WTC11 (cell line): Measurements from ENCODE around the gene HTR4. TPM values are rescaled to one million over a fixed set of nuclear protein-coding genes. Genes with fewer than 3 reads are reported as not detected.

Source experiments
- ATAC-seq: fragments of 200-7000 bp; cut with Tn5 transposase; 2 replicates; pipeline ENCODE4 v1.10.0; 2021; ENCODE audit warnings: mild to moderate bottlenecking, moderate library complexity
- CTCF ChIA-PET: fragments of 300-600 bp; sonication (Branson Sonifier 250); formaldehyde crosslinking; loops from one replicate; lab custom pipeline; 2021; ENCODE audit warnings: antibody characterized with exemption; lab: Charles Lee
- POLR2A ChIA-PET: fragments of 350-600 bp; sonication (Branson Sonifier 250); formaldehyde crosslinking; loops from one replicate; lab custom pipeline; 2021; ENCODE audit warnings: antibody characterized with exemption; lab: Charles Lee
- DNase-seq: peaks from one replicate; pipeline ENCODE4 v3.0.0; 2021; ENCODE audit warnings: low spot score
- H3K27ac Mint-ChIP-seq: 2 replicates; pipeline ENCODE4 v1.8.0; 2021; ENCODE audit warnings: mixed read lengths
- H3K27me3 Mint-ChIP-seq: 2 replicates; pipeline ENCODE4 v1.8.0; 2021; ENCODE audit warnings: low read depth, mild to moderate bottlenecking, moderate library complexity, mixed read lengths
- H3K36me3 Mint-ChIP-seq: 2 replicates; pipeline ENCODE4 v1.8.0; 2021; ENCODE audit warnings: mixed read lengths
- H3K4me1 Mint-ChIP-seq: 2 replicates; pipeline ENCODE4 v1.8.0; 2022; ENCODE audit warnings: mixed read lengths
- H3K4me3 Mint-ChIP-seq: 2 replicates; pipeline ENCODE4 v1.8.0; 2021; ENCODE audit warnings: mild to moderate bottlenecking, moderate library complexity, mixed read lengths
- H3K9me3 Mint-ChIP-seq: 2 replicates; pipeline ENCODE4 v1.8.0; 2021; ENCODE audit warnings: mixed read lengths
- ESRRA ChIP-seq: sonication (generic); formaldehyde crosslinking; IDR thresholded peaks from 2 replicates; pipeline ENCODE4 v1.8.1; 2022; ENCODE audit warnings: mild to moderate bottlenecking, missing genetic modification reagents, borderline replicate concordance
- FOXK1 ChIP-seq: sonication (generic); formaldehyde crosslinking; IDR thresholded peaks from 2 replicates; pipeline ENCODE4 v1.8.0; 2022; ENCODE audit warnings: mild to moderate bottlenecking, moderate library complexity, missing genetic modification reagents
- HMGA2 ChIP-seq: fragments of 250-450 bp; sonication (Bioruptor Pico); IDR thresholded peaks from 2 replicates; pipeline ENCODE4 v1.4.0; 2021; ENCODE audit warnings: mild to moderate bottlenecking, moderate library complexity
- IRF2 ChIP-seq: sonication (generic); formaldehyde crosslinking; IDR thresholded peaks from 2 replicates; pipeline ENCODE4 v1.8.0; 2022; ENCODE audit warnings: low read depth, missing genetic modification reagents, borderline replicate concordance
- JUN ChIP-seq: sonication (generic); formaldehyde crosslinking; IDR thresholded peaks from 2 replicates; pipeline ENCODE4 v1.8.0; 2023; ENCODE audit warnings: mild to moderate bottlenecking, missing genetic modification reagents
- MXD4 ChIP-seq: fragments of 250-450 bp; sonication (Bioruptor Pico); IDR thresholded peaks from 2 replicates; pipeline ENCODE4 v1.8.0; 2021; ENCODE audit warnings: mild to moderate bottlenecking, moderate library complexity, borderline replicate concordance
- MYBL2 ChIP-seq: sonication (generic); formaldehyde crosslinking; IDR thresholded peaks from 2 replicates; pipeline ENCODE4 v1.8.1; 2023; ENCODE audit warnings: mild to moderate bottlenecking, moderate library complexity, missing genetic modification reagents
- NFATC4 ChIP-seq: fragments of 250-450 bp; sonication (Bioruptor Pico); IDR thresholded peaks from 2 replicates; pipeline ENCODE4 v1.9.0; 2021; ENCODE audit warnings: mild to moderate bottlenecking
- NFE2L1 ChIP-seq: sonication (generic); formaldehyde crosslinking; IDR thresholded peaks from 2 replicates; pipeline ENCODE4 v1.8.1; 2023; ENCODE audit warnings: missing genetic modification reagents
- NFYB ChIP-seq: sonication (generic); formaldehyde crosslinking; conservative IDR thresholded peaks from 2 replicates; pipeline ENCODE4 v1.8.0; 2022; ENCODE audit warnings: low read depth, missing genetic modification reagents
- NR2C2 ChIP-seq: sonication (generic); formaldehyde crosslinking; IDR thresholded peaks from 2 replicates; pipeline ENCODE4 v1.8.0; 2022; ENCODE audit warnings: mild to moderate bottlenecking, missing genetic modification reagents
- PRDM15 ChIP-seq: sonication (generic); formaldehyde crosslinking; IDR thresholded peaks from 2 replicates; pipeline ENCODE4 v1.8.0; 2022; ENCODE audit warnings: missing genetic modification reagents
- PRRX2 ChIP-seq: fragments of 250-450 bp; sonication (Bioruptor Pico); IDR thresholded peaks from 2 replicates; pipeline ENCODE4 v1.8.0; 2021; ENCODE audit warnings: mild to moderate bottlenecking
- SOX15 ChIP-seq: fragments of 250-450 bp; sonication (Bioruptor Pico); IDR thresholded peaks from 2 replicates; pipeline ENCODE4 v1.9.0; 2021; ENCODE audit warnings: mild to moderate bottlenecking
- SP1 ChIP-seq: sonication (generic); formaldehyde crosslinking; conservative IDR thresholded peaks from 2 replicates; pipeline ENCODE4 v1.8.1; 2022; ENCODE audit warnings: missing genetic modification reagents
- TCF7 ChIP-seq: sonication (generic); formaldehyde crosslinking; IDR thresholded peaks from 2 replicates; pipeline ENCODE4 v1.8.0; 2022; ENCODE audit warnings: mild to moderate bottlenecking, low read depth, missing genetic modification reagents, moderate library complexity
- USF2 ChIP-seq: sonication (generic); formaldehyde crosslinking; IDR thresholded peaks from 2 replicates; pipeline ENCODE4 v1.8.1; 2023; ENCODE audit warnings: mild to moderate bottlenecking, missing genetic modification reagents, moderate library complexity
- ZNF121 ChIP-seq: sonication (generic); formaldehyde crosslinking; IDR thresholded peaks from 2 replicates; pipeline ENCODE4 v1.8.0; 2023; ENCODE audit warnings: missing genetic modification reagents
- ZNF219 ChIP-seq: sonication (generic); formaldehyde crosslinking; IDR thresholded peaks from 2 replicates; pipeline ENCODE4 v1.8.0; 2023; ENCODE audit warnings: missing genetic modification reagents, mild to moderate bottlenecking, borderline replicate concordance
- ZNF232 ChIP-seq: sonication (generic); formaldehyde crosslinking; IDR thresholded peaks from 2 replicates; pipeline ENCODE4 v1.8.0; 2022; ENCODE audit warnings: mild to moderate bottlenecking, missing genetic modification reagents
- ZNF281 ChIP-seq: sonication (generic); formaldehyde crosslinking; IDR thresholded peaks from 2 replicates; pipeline ENCODE4 v1.8.0; 2023; ENCODE audit warnings: mild to moderate bottlenecking, missing genetic modification reagents
- ZNF317 ChIP-seq: sonication (generic); formaldehyde crosslinking; IDR thresholded peaks from 2 replicates; pipeline ENCODE4 v1.8.1; 2023; ENCODE audit warnings: low read depth, mild to moderate bottlenecking, moderate library complexity, missing genetic modification reagents, borderline replicate concordance
- ZNF512 ChIP-seq: sonication (generic); formaldehyde crosslinking; IDR thresholded peaks from 2 replicates; pipeline ENCODE4 v1.8.1; 2022; ENCODE audit warnings: missing genetic modification reagents, borderline replicate concordance
- total RNA-seq: library from RNA; stranded (reverse); gene quantifications from 3 replicates; pipeline ENCODE4 v1.2.3, GENCODE V29; 2021
- TF ChIP-seq, protein P1 (sequence below): fragments of 250-450 bp; sonication (Bioruptor Pico); IDR thresholded peaks from 2 replicates; pipeline ENCODE4 v1.9.0; 2021; ENCODE audit warnings: mild to moderate bottlenecking
- TF ChIP-seq, protein P2 (sequence below): sonication (generic); formaldehyde crosslinking; IDR thresholded peaks from 2 replicates; pipeline ENCODE4 v1.8.1; 2023; ENCODE audit warnings: mild to moderate bottlenecking, missing genetic modification reagents

HTR4 gene
- total RNA-seq, 1 experiment from 2014 or later: not detected

- DNase-seq (no peak), ATAC-seq (no peak)
- POLR2A ChIA-PET: no interaction called here
- Mint-ChIP-seq H3K9me3 (peaks cover 9% of the 10 kb centered on the region), H3K4me3 (no peak overlapping the region), H3K27ac (no peak overlapping the region), H3K27me3 (no peaks in the 10 kb centered on the region; the same call in 1 of the 2 replicates), H3K4me1 (peaks cover 3% of the 10 kb centered on the region; the same call in 1 of the 2 replicates), H3K36me3 (no peaks in the 10 kb centered on the region)
- no peak for TF ChIP-seq USF2 (CRISPR knock-in tag)
- TF ChIP-seq MXD4 (CRISPR knock-in tag): no peak
- TF ChIP-seq NFATC4 (CRISPR knock-in tag): no peak
- TF ChIP-seq TCF7 (CRISPR knock-in tag): no peak
- no peak for TF ChIP-seq MYBL2 (CRISPR knock-in tag)
- no peak for TF ChIP-seq IRF2 (CRISPR knock-in tag)
- TF ChIP-seq SOX15 (CRISPR knock-in tag): no peak
- TF ChIP-seq NFE2L1: no peak
- no peak for TF ChIP-seq ESRRA (CRISPR knock-in tag)
- no peak for TF ChIP-seq PRDM15
- no peak for TF ChIP-seq HMGA2
- TF ChIP-seq, protein P1, sequence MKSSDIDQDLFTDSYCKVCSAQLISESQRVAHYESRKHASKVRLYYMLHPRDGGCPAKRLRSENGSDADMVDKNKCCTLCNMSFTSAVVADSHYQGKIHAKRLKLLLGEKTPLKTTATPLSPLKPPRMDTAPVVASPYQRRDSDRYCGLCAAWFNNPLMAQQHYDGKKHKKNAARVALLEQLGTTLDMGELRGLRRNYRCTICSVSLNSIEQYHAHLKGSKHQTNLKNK (CRISPR knock-in tag): no peak
- TF ChIP-seq NR2C2 (CRISPR knock-in tag): no peak
- no peak for TF ChIP-seq NFYB (CRISPR knock-in tag)
- TF ChIP-seq ZNF219 (CRISPR knock-in tag): no peak
- TF ChIP-seq JUN (CRISPR knock-in tag): no peak
- TF ChIP-seq ZNF281: no peak
- TF ChIP-seq PRRX2 (CRISPR knock-in tag): no peak
- CTCF ChIA-PET: interaction anchor here (1.0 to 4.0 kb wide), 3 partner anchors 45 to 215 kb away, joined by 3 to 13 read pairs (median 3); no protein-coding TSS in a partner anchor
These were observed 31.3 kb upstream of the HTR4 start for GRCh38 chr5:148685520-148686134.

DNA sequence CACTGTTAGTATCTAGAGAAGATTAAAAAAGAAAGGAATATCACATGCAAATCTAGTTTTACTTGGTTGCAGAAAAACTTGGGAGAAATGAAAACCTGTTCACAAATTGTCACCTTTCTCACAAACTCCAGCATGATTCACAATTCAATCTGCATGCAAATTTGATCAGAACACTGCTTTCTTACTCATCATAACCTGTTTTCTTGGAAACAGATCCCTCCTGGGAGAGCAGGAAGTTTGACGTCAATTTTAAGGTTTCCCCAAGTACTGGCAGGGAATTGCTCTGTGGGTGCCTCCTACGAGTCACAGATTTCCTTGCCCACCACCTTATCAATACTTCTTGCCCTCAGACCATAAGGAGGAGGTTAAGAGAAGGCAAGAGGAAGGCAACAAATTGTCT, 30.2 kb upstream of the HTR4 start:
- ATAC-seq (no peak), DNase-seq (no peak)
- no peaks in the 10 kb centered on the region for H3K9me3 Mint-ChIP-seq
- no peak overlapping the region for H3K27ac Mint-ChIP-seq
- H3K4me1 Mint-ChIP-seq: peaks cover 3% of the 10 kb centered on the region; the same call in 1 of the 2 replicates
- ChIA-PET CTCF (interaction anchor here (4.0 kb wide), 1 partner anchor 46 kb away, joined by 13 read pairs; no protein-coding TSS in a partner anchor), POLR2A (no interaction called here)
- no peaks in the 10 kb centered on the region for H3K36me3 Mint-ChIP-seq
- H3K27me3 Mint-ChIP-seq: no peaks in the 10 kb centered on the region; the same call in 1 of the 2 replicates
- no peak overlapping the region for H3K4me3 Mint-ChIP-seq
- no peak for TF ChIP-seq ZNF232 (CRISPR knock-in tag)
- TF ChIP-seq, protein P2, sequence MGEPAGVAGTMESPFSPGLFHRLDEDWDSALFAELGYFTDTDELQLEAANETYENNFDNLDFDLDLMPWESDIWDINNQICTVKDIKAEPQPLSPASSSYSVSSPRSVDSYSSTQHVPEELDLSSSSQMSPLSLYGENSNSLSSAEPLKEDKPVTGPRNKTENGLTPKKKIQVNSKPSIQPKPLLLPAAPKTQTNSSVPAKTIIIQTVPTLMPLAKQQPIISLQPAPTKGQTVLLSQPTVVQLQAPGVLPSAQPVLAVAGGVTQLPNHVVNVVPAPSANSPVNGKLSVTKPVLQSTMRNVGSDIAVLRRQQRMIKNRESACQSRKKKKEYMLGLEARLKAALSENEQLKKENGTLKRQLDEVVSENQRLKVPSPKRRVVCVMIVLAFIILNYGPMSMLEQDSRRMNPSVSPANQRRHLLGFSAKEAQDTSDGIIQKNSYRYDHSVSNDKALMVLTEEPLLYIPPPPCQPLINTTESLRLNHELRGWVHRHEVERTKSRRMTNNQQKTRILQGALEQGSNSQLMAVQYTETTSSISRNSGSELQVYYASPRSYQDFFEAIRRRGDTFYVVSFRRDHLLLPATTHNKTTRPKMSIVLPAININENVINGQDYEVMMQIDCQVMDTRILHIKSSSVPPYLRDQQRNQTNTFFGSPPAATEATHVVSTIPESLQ (CRISPR knock-in tag): no peak
- no peak for TF ChIP-seq ZNF317 (CRISPR knock-in tag)
- TF ChIP-seq FOXK1 (CRISPR knock-in tag): no peak
- TF ChIP-seq PRRX2 (CRISPR knock-in tag): no peak
- TF ChIP-seq MYBL2 (CRISPR knock-in tag): no peak
- no peak for TF ChIP-seq SP1 (CRISPR knock-in tag)
- TF ChIP-seq ZNF512: no peak
- TF ChIP-seq ZNF121 (CRISPR knock-in tag): no peak
